ENCODE results near the gene PFDN1. TPM values are rescaled to one million over a fixed set of nuclear protein-coding genes. Genes with fewer than 3 reads are reported as not detected.

Gene PFDN1
- total RNA-seq, 3 donors from 2014 or later (not counting 1 experiment from before 2014, with no cell fraction given): 28.0 to 39.1 (median 37.6) TPM

DNA sequence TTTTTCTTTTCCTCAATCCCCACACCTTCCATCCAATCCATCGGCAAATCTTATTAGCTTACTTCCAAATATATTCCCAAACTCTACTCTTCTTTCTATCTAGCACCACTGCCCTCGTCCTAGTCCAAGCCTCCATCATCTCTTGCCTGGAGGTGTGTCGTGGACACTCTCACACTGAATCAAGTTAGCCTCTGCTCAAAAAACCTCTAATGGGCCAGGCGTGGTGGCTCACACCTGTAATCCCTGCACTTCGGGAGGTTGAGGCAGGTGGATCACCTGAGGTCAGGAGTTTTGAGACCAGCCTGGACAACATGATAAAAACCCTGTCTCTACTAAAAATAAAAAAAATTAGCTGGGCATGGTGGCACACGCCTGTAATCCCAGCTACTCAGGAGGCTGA is 46.2 kb downstream of the PFDN1 start:
- Mint-ChIP-seq H3K9me3 (no peaks in the 10 kb centered on the region), H3K4me3 (no peak overlapping the region), H3K27me3 (ENCODE audit: low read depth in 2 of 2) (no peaks in the 10 kb centered on the region), H3K27ac (no peak overlapping the region), H3K36me3 (peaks cover 9% of the 10 kb centered on the region), H3K4me1 (peaks cover 37 to 42% of the 10 kb centered on the region in 2 donors)
- DNase-seq (no peak), ATAC-seq (no peak)
- WGBS (ENCODE audit: insufficient coverage): 98% methylated on average over 6 of the region's 6 CpGs
- intact Hi-C loops (cut with micrococcal nuclease): no loop called here
- Histone ChIP-seq H3K9me3 (ENCODE audit: control insufficient read depth, insufficient read depth, low read length) (no peaks in the 10 kb centered on the region), H3K4me3 (ENCODE audit: low read length) (no peak overlapping the region), H3K36me3 (ENCODE audit: control insufficient read depth, insufficient read depth, low read length) (no peaks in the 10 kb centered on the region), H3K27me3 (ENCODE audit: control insufficient read depth, insufficient read depth, low read length) (no peaks in the 10 kb centered on the region), H3K27ac (ENCODE audit: low read length) (no peak overlapping the region), H3K4me1 (ENCODE audit: control insufficient read depth, insufficient read depth, low read length) (peaks cover 12% of the 10 kb centered on the region)
- TF ChIP-seq, protein P1, sequence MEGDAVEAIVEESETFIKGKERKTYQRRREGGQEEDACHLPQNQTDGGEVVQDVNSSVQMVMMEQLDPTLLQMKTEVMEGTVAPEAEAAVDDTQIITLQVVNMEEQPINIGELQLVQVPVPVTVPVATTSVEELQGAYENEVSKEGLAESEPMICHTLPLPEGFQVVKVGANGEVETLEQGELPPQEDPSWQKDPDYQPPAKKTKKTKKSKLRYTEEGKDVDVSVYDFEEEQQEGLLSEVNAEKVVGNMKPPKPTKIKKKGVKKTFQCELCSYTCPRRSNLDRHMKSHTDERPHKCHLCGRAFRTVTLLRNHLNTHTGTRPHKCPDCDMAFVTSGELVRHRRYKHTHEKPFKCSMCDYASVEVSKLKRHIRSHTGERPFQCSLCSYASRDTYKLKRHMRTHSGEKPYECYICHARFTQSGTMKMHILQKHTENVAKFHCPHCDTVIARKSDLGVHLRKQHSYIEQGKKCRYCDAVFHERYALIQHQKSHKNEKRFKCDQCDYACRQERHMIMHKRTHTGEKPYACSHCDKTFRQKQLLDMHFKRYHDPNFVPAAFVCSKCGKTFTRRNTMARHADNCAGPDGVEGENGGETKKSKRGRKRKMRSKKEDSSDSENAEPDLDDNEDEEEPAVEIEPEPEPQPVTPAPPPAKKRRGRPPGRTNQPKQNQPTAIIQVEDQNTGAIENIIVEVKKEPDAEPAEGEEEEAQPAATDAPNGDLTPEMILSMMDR (IDR thresholded peaks at IDR 0.05): no peak

- H3K27me3 Mint-ChIP-seq (ENCODE audit: low read depth in 2 of 2): no peaks in the 10 kb centered on the region
- ATAC-seq: no peak
- no peak for DNase-seq
- Histone ChIP-seq H3K27ac (ENCODE audit: low read length) (no peak overlapping the region), H3K4me1 (ENCODE audit: control insufficient read depth, insufficient read depth, low read length) (peaks cover 21% of the 10 kb centered on the region), H3K4me3 (ENCODE audit: low read length) (no peak overlapping the region), H3K27me3 (ENCODE audit: control insufficient read depth, insufficient read depth, low read length) (no peaks in the 10 kb centered on the region), H3K36me3 (ENCODE audit: control insufficient read depth, insufficient read depth, low read length) (no peaks in the 10 kb centered on the region), H3K9me3 (ENCODE audit: control insufficient read depth, insufficient read depth, low read length) (no peaks in the 10 kb centered on the region)
- intact Hi-C loops (cut with micrococcal nuclease): no loop called here
- H3K4me1 Mint-ChIP-seq: peaks cover 42 to 43% of the 10 kb centered on the region in 2 donors
- H3K27ac Mint-ChIP-seq: no peak overlapping the region
- H3K9me3 Mint-ChIP-seq: no peaks in the 10 kb centered on the region
- H3K4me3 Mint-ChIP-seq: no peak overlapping the region
- WGBS (ENCODE audit: insufficient coverage): 92% methylated on average over 4 of the region's 4 CpGs
- H3K36me3 Mint-ChIP-seq: peaks cover 9% of the 10 kb centered on the region
- TF ChIP-seq, protein P1 (IDR thresholded peaks at IDR 0.05): no peak
Observed at GRCh38 chr5:140255460-140256157, 47.3 kb downstream of the PFDN1 start.

GRCh38 chr5:140253985-140254384 is 48.9 kb downstream of the PFDN1 start:
- intact Hi-C loops (cut with micrococcal nuclease): no loop called here
- TF ChIP-seq, protein P1 (IDR thresholded peaks at IDR 0.05): no peak
- Histone ChIP-seq H3K27ac (ENCODE audit: low read length) (no peak overlapping the region), H3K9me3 (ENCODE audit: control insufficient read depth, insufficient read depth, low read length) (no peaks in the 10 kb centered on the region), H3K4me1 (ENCODE audit: control insufficient read depth, insufficient read depth, low read length) (peaks cover 21% of the 10 kb centered on the region), H3K4me3 (ENCODE audit: low read length) (no peak overlapping the region), H3K36me3 (ENCODE audit: control insufficient read depth, insufficient read depth, low read length) (no peaks in the 10 kb centered on the region), H3K27me3 (ENCODE audit: control insufficient read depth, insufficient read depth, low read length) (no peaks in the 10 kb centered on the region)
- Mint-ChIP-seq H3K4me1 (peaks cover 34 to 45% of the 10 kb centered on the region in 2 donors), H3K36me3 (peaks cover 9% of the 10 kb centered on the region), H3K27me3 (ENCODE audit: low read depth in 2 of 2) (no peaks in the 10 kb centered on the region), H3K27ac (no peak overlapping the region), H3K9me3 (no peaks in the 10 kb centered on the region), H3K4me3 (no peak overlapping the region)
- peak in 1 of 3 donors; percentile 43 for ATAC-seq
- DNase-seq: no peak
- WGBS (ENCODE audit: insufficient coverage): 88% methylated on average over 4 of the region's 4 CpGs
